22Rv1 (cell line): ENCODE data around the gene CIAO2B.
"Not testable (repeated sequence)": the region's sequence is repeated elsewhere in the genome, so short reads cannot be mapped to it uniquely, and the experiment has no call there.

Source experiments
- H3K27ac ChIP-seq: fragments of 450-650 bp; 2 replicates; pipeline ENCODE4 v1.5.1; 2017
- ZFX ChIP-seq: fragments of 450-650 bp; IDR thresholded peaks from 2 replicates; pipeline ENCODE4 v1.6.1; 2017; ENCODE audit warnings: antibody characterized with exemption, borderline replicate concordance
- TF ChIP-seq, protein P1 (sequence below): fragments of 450-650 bp; IDR thresholded peaks from 2 replicates; pipeline ENCODE4 v1.5.1; 2017; ENCODE audit warnings: mild to moderate bottlenecking

CIAO2B gene

DNA sequence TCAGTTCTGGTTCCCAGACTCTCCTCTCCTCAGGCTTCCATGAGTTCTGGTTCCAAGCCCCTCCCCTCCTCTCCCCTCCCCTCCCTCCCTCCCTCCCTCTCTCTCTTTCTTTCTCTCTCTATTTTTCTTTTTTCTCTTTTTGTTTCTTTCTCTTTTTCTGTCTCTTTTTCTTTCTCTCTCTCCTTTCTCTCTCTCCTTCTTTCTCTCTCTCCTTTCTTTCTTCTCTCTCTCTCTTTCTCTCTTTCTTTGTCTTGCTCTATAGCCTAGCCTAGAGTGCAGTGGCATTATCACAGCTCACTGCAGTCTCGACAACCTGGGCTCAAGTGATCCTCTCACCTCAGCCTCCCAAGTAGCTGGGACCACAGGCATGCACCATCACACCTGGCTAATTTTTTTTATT is 26.1 kb upstream of the CIAO2B start:
- TF ChIP-seq ZFX = no peak
- TF ChIP-seq, protein P1, sequence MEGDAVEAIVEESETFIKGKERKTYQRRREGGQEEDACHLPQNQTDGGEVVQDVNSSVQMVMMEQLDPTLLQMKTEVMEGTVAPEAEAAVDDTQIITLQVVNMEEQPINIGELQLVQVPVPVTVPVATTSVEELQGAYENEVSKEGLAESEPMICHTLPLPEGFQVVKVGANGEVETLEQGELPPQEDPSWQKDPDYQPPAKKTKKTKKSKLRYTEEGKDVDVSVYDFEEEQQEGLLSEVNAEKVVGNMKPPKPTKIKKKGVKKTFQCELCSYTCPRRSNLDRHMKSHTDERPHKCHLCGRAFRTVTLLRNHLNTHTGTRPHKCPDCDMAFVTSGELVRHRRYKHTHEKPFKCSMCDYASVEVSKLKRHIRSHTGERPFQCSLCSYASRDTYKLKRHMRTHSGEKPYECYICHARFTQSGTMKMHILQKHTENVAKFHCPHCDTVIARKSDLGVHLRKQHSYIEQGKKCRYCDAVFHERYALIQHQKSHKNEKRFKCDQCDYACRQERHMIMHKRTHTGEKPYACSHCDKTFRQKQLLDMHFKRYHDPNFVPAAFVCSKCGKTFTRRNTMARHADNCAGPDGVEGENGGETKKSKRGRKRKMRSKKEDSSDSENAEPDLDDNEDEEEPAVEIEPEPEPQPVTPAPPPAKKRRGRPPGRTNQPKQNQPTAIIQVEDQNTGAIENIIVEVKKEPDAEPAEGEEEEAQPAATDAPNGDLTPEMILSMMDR = no peak

DNA sequence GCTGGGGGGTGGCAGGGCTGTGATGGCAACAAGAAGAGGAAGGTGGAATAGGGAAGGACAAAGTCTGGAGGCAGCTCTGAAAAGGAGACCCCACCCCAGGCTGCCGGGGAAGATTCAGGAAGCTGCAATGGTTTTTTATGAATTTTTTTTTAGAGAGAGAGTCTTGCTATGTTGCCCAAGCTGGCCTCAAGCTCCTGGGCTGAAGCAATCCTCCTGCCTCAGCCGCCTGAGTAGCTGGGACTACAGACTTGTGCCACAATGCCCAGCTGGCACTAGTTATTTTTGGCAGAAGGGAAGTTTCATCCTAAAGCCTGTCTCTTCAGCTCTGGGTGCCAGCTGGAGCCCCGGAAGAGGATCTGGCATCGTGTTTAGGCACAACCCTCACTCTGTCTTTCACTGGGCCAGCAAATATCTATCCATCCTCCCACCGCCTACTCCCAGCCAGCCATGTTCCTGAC is 25.5 kb upstream of the CIAO2B start:
- no peak overlapping the region for H3K27ac ChIP-seq
- TF ChIP-seq, protein P1 = no peak
- no peak for TF ChIP-seq ZFX

More for the DNA sequence above, 26.1 kb upstream of the CIAO2B start:
- no peak overlapping the region for H3K27ac ChIP-seq

DNA sequence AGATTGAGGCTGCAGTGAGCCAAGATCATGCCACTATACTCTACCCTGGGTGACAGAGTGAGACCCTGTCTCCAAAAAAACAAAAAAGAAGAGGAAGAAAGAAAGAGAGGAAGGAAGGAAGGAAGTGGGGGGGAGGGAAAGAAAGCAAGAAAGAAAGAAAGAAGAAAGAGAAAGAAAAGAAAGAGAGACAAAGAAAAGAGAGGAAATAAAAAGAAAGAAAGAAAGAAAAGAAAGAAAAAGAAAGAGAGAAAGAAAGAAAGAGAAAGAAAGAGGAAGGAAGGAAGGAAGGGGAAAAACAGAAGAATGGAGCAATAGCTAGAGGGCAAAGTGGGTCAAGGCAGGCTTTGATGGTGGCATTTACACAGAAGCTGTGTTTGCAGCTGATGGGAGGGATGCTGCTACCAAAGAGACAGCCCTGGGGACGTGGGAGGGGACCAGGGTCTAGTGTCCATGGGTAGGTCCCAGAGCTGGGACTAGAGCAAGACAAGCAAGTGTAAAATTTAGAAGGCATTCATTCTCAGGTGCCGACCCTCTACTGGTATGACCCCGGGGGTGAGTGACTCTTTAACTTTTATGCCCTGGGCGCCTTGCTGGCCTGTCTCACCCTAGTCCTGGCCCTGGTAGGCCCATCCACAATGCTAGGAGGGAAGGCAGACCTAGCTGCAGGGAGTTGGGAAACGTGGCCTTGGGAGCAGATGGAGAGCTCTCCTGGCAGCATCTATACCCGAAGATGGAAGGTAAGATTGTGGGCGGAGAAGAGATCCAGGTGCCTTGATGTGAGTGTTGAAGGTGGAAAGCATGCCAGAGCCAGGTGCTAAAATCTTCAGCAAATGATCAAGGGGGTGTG is 24.9 kb upstream of the CIAO2B start:
- TF ChIP-seq ZFX = no peak
- TF ChIP-seq, protein P1 = no peak
- H3K27ac ChIP-seq = no peak overlapping the region

DNA sequence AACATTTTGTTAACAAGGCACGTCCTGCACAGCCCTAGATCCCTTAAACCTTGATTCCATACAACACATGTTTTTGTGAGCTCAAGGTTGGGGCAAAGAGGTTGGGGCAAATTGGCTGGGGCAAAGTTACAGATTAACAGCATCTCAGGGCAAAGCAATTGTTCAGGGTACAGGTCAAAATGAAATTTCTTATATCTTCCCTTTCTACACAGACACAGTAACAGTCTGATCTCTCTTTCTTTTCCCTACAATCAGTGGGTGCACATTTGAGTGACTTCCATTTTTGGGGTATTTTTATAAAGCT is 21.9 kb upstream of the CIAO2B start:
- not testable (repeated sequence) for H3K27ac ChIP-seq

DNA sequence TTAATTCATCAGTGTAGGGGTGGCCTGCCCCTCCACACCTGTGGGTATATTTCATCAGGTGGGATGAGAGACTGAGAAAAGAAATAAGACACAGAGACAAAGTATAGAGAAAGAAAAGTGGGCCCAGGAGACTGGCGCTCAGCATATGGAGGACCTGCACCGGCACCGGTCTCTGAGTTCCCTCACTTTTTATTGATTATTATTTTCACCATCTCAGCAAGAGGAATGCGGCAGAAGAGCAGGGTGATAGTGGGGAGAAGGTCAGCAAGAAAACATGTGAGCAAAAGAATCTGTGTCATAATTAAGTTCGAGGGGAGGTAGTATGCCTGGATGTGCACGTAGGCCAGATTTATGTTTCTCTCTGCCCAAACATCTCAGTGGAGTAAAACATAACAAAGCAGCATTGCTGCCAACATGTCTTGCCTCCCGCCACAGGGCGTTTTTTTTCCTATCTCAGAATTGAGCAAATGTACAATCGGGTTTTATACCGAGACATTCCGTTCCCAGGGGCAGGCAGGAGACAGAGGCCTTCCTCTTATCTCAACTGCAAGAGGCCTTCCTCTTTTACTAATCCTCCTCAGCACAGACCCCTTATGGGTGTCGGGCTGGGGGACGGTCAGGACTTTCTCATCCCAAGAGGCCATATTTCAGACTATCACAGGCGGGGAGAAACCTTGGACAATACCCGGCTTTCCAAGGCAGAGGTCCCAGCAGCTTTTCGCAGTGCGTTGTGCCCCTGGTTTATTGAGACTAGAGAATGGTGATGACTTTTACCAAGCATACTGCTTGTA is 21.4 kb upstream of the CIAO2B start:
- H3K27ac ChIP-seq = not testable (repeated sequence)

DNA sequence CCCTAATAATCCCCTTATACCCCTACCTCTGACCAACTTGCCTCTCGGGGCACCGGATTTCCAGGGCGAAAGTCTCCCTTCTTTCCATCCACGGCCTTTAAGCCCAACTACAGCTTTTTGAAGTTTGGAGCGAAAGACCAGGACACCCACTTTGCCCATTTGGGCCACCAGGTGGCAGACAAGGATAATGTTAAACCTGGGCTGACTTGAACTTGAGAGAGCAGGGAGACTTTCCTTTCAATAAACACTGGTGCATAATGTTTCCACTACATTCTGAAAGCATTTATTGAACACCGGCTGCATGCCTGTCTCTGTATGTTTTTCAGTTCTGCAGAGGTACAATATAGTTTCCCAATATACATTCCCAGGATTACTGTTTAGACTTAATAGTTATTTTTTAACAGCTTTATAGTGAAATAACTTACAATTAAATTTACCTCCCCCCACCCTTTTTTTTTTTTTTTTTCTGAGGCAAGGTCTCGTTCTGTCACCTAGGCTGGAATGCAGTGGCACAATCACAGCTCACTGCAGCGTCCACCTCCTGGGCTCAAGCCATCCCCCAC is 20.0 kb upstream of the CIAO2B start:
- peak overlapping the region; percentile 22; the same call in 1 of the 2 replicates for H3K27ac ChIP-seq
- TF ChIP-seq, protein P1 = peak; percentile 85
- TF ChIP-seq ZFX = no peak

DNA sequence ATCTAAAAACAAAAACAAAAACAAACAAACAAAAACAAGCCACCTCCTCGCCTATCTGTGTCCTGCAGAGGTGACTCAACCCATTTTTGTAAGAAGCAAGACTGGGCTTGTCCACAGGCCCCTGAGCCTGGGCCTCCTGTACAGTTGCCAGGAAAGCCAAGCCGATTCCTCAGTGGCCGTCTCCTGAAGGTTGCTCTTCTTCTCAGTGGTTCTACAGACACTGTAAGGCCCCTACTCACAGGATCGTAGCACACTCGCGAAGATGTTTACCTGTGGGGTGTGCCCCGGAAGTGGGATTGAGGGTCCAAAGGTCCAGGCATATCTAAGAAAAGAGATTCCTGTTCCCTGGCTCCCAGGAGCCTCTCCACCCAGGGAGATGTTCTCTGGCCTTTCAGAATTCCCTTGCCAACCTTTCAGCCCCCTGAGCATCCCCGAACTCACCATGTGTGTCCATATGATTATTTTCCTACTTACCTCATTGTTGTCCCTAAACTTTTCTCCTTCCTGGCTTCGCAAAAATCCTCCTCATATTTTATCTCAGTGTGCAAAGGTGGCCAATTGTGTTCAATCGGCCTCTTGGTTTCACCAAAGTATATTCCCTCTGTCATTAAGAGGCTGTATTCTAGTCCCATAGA is 19.4 kb upstream of the CIAO2B start:
- peak overlapping the region; percentile 22; the same call in 1 of the 2 replicates for H3K27ac ChIP-seq
- no peak for TF ChIP-seq ZFX

DNA sequence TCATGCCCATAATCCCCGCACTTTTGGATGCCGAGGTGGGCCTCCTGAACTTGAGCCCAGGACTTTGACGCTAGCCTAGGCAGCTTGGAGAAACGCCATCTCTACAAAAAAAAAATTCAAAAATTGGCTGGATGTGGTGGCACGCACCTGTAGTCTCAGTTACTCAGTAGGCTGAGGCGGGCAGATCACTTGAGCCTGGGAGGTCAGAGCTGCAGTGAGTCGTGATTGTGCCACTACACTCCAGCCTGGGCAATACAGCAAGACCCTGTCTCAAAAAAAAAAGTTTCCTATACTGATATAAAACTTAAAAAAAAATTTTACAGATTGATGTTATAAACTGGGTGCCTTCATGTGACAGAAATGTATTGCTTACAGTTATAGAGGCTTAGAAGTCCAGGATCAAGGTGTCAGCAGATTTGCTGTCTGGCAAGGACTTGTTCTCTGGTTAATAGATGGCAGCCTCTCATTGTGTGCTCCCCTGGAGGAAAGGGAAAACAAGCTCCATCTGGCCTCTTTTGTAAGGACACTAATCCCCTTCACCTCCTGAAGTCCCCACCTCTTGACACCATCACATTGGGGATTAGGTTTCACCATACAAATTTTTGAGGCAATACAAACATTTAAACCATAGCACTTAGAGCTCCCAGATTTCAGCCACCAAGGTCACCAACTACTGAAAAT is 18.4 kb upstream of the CIAO2B start:
- no peak overlapping the region for H3K27ac ChIP-seq
- TF ChIP-seq, protein P1 = no peak
- TF ChIP-seq ZFX = no peak
